Aorta (tissue), 5 donors: Measurements from ENCODE around the gene EVA1A. TPM values are rescaled to one million over a fixed set of nuclear protein-coding genes. Genes with fewer than 3 reads are reported as not detected.

ENCODE experiments used
- ATAC-seq: fragments of 200-7000 bp; cut with Tn5 transposase; one replicate; pipeline ENCODE4 v1.9.1; 2022; ENCODE audit warnings: moderate library complexity; ENCODE audit not compliant: low FRiP score
- DNase-seq, 2 donors: peaks; one replicate each; pipeline ENCODE4 v3.0.0-alpha.2; 2020
- H3K27ac ChIP-seq, 2 donors: one replicate each; pipeline ENCODE4 v1.5.1; 2013; ENCODE audit warnings: low read length in 2 of 2, mild to moderate bottlenecking in 2 of 2, moderate library complexity in 2 of 2, control low read depth in 1 of 2, inconsistent platforms in 1 of 2, low read depth in 1 of 2
- H3K27me3 ChIP-seq, 2 donors: one replicate each; pipeline ENCODE4 v1.6.1; 2013; ENCODE audit warnings: control low read depth in 1 of 2, low read length in 1 of 2, mild to moderate bottlenecking in 1 of 2, moderate library complexity in 1 of 2; ENCODE audit not compliant: insufficient read depth in 2 of 2, control insufficient read depth in 1 of 2
- H3K36me3 ChIP-seq, 2 donors: one replicate each; pipeline ENCODE4 v1.6.1; 2013; ENCODE audit warnings: control low read depth in 1 of 2, low read length in 1 of 2, mild to moderate bottlenecking in 1 of 2; ENCODE audit not compliant: insufficient read depth in 2 of 2, control insufficient read depth in 1 of 2
- H3K4me1 ChIP-seq, 2 donors: one replicate each; pipeline ENCODE4 v1.6.1; 2013; ENCODE audit warnings: low read length in 2 of 2, control low read depth in 1 of 2, mild to moderate bottlenecking in 1 of 2, moderate library complexity in 1 of 2; ENCODE audit not compliant: insufficient read depth in 2 of 2, control insufficient read depth in 1 of 2
- H3K4me3 ChIP-seq, 2 donors: one replicate each; pipeline ENCODE4 v1.5.1; 2013; ENCODE audit warnings: low read length in 2 of 2, control low read depth in 1 of 2, mild to moderate bottlenecking in 1 of 2
- H3K9me3 ChIP-seq: one replicate; pipeline ENCODE4 v1.6.1; 2013; ENCODE audit warnings: mild to moderate bottlenecking, low read length; ENCODE audit not compliant: control insufficient read depth
- WGBS, 2 donors: extraction: QIAGEN DNeasy Blood & Tissue Kit; methylation state at CpG; one replicate each; pipeline ENCODE4 v1.1.7; 2013; 5-methylcytosine and 5-hydroxymethylcytosine counted together
- intact Hi-C, 2 donors: fragments of 100-400 bp; cut with DNase I; formaldehyde crosslinking; loops; one replicate each; pipeline versions ENCODE4 v1.14.2 to v1.15.0; 2022
- polyA plus RNA-seq, 2 donors: library from polyadenylated mRNA; stranded (reverse); fragments of 200-250 nt; gene quantifications; one replicate each; pipeline ENCODE4 v1.2.3, GENCODE V29; 2013
- total RNA-seq, 2 donors: library from RNA; stranded (reverse); fragmentation: NEBNext Ultra II Directional; extraction: Animal tissue kit (Norgen Biotek cat#: 25700); gene quantifications; one replicate each; pipeline ENCODE4 v1.2.1, GENCODE V29; 2021
- donor health status: healthy with polysubstance abuse.
- donor health status: Bipolar disorder and iron deficiency.
- donor health status: DM: no; HTN: no; CAD: no.
- donor health status: DM: no; HTN: no; CAD: no.
- donor health status: DM: yes; HTN: yes; CAD: no.

Gene EVA1A
- total and polyA plus RNA-seq, 4 donors: 0.82 to 6.0 (median 2.4) TPM

GRCh38 chr2:75453384-75454240, 107.1 kb downstream of the EVA1A start:
- no peak overlapping the region for H3K4me3 ChIP-seq
- H3K27me3 ChIP-seq: no peaks in the 10 kb centered on the region
- H3K27ac ChIP-seq: no peak overlapping the region
- H3K4me1 ChIP-seq: peaks cover 0 to 3% of the 10 kb centered on the region in 2 donors
- no peaks in the 10 kb centered on the region for H3K9me3 ChIP-seq
- ATAC-seq: no peak
- no peak for DNase-seq
- H3K36me3 ChIP-seq: no peaks in the 10 kb centered on the region
- WGBS, 2 donors: 58 to 62% methylated on average over 5 of the region's 5 CpGs
- intact Hi-C loops: no loop called here

GRCh38 chr2:75450068-75450467, 110.7 kb downstream of the EVA1A start:
- Histone ChIP-seq H3K9me3 (no peaks in the 10 kb centered on the region), H3K4me1 (peaks cover 0 to 3% of the 10 kb centered on the region in 2 donors), H3K4me3 (no peak overlapping the region), H3K36me3 (no peaks in the 10 kb centered on the region), H3K27ac (no peak overlapping the region), H3K27me3 (no peaks in the 10 kb centered on the region)
- ATAC-seq (no peak), DNase-seq (no peak)
- intact Hi-C loops: no loop called here
- WGBS, 2 donors: 25 to 26% methylated on average over 1 of the region's 1 CpG

- ATAC-seq: no peak
- Histone ChIP-seq H3K27me3 (no peaks in the 10 kb centered on the region), H3K36me3 (no peaks in the 10 kb centered on the region), H3K27ac (no peak overlapping the region), H3K4me3 (no peak overlapping the region), H3K4me1 (no peaks in the 10 kb centered on the region), H3K9me3 (no peaks in the 10 kb centered on the region)
- DNase-seq: no peak
- intact Hi-C loops: no loop called here
- WGBS, 2 donors: 78 to 80% methylated on average over 5 of the region's 5 CpGs
Measured at GRCh38 chr2:75447176-75447575, 113.6 kb downstream of the EVA1A start.

Other genes with a start within 250 kb of the EVA1A start
- 10 to 100 TPM; 33.2 to 40.6 TPM for gene MRPL19, start 85.8 kb upstream of the EVA1A start, total RNA-seq
- 10 to 100 TPM; 15.7 to 19.4 TPM for gene MRPL19, start 85.8 kb upstream of the EVA1A start, polyA plus RNA-seq
- 10 to 100 TPM; 19.4 to 22.8 TPM for gene GCFC2, start 150.0 kb upstream of the EVA1A start, total RNA-seq
- gene GCFC2, start 150.0 kb upstream of the EVA1A start, polyA plus RNA-seq: 10 to 100 TPM; 16.8 to 25.9 TPM